Lower leg skin (tissue), 3 donors: ENCODE results near the gene CTSA.

Source experiments
- POLR2A ChIP-seq, 2 donors: fragments of 450-650 bp; IDR thresholded peaks; one replicate each; pipeline ENCODE4 v1.6.1; 2016 to 2017; ENCODE audit warnings: antibody characterized with exemption in 2 of 2, mild to moderate bottlenecking in 1 of 2, moderate library complexity in 1 of 2
- TF ChIP-seq, protein P1 (sequence below), 3 donors: fragments of 450-650 bp; IDR thresholded peaks; one replicate each; pipeline ENCODE4 v1.5.1; 2016; ENCODE audit warnings: antibody characterized with exemption in 3 of 3, mild to moderate bottlenecking in 3 of 3, moderate library complexity in 2 of 3

DNA sequence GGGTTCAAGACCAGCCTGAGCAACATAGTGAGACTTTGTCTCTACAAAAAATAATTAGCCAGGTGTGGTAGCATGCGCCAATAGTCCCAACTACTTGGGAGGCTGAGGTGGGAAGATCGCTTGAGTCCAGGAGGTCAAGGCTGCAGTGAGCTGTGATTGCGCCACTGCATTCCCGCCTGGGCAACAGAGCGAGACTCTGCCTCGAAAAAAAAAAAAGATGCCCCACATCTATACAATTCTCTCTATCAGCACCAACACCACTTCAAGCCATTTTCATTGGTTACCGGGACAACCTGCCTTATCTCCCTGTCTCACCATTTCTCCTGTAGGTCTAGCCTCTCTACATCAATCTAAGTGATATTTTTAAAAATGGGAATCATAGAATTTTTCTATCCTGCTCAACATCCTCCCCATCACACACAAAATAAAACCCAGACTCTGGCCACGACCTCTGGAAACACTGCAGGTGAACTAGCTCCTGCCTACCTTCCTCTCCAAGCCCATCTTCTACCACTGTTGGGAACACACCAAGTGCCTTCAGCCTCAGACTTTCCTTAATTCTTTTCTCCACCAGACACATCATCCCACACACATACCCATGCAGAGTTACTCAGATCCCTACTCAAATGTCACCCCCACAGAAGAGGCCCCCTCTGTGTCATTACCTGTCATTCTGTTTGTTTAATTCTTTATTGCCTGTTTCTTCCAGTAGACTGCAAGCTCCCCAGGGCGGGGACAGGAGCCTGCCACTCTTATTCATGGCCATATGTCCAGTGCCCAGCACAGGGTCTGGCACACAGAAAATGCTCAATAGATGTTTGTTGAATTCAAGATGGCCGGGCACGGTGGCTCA is 30.4 kb downstream of the CTSA start:
- TF ChIP-seq, protein P1, sequence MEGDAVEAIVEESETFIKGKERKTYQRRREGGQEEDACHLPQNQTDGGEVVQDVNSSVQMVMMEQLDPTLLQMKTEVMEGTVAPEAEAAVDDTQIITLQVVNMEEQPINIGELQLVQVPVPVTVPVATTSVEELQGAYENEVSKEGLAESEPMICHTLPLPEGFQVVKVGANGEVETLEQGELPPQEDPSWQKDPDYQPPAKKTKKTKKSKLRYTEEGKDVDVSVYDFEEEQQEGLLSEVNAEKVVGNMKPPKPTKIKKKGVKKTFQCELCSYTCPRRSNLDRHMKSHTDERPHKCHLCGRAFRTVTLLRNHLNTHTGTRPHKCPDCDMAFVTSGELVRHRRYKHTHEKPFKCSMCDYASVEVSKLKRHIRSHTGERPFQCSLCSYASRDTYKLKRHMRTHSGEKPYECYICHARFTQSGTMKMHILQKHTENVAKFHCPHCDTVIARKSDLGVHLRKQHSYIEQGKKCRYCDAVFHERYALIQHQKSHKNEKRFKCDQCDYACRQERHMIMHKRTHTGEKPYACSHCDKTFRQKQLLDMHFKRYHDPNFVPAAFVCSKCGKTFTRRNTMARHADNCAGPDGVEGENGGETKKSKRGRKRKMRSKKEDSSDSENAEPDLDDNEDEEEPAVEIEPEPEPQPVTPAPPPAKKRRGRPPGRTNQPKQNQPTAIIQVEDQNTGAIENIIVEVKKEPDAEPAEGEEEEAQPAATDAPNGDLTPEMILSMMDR (IDR thresholded peaks at IDR 0.05): no peak
- TF ChIP-seq POLR2A (IDR thresholded peaks at IDR 0.05): no peak
